Endothelial cell of umbilical vein (primary cell): ENCODE measurements around the gene STK11IP. TPM values are rescaled to one million over a fixed set of nuclear protein-coding genes. Genes with fewer than 3 reads are reported as not detected.
A peak's percentile ranks its signal among the peaks of the same experiment; 100 is the strongest.

Experiments used
- BruUV-seq: library from RNA; stranded (reverse); fragments of 400-500 nt; replicated peaks from 2 replicates; lab custom pipeline; 2021; lab: Mats Ljungman, UMichigan
- CTCF ChIA-PET: fragments of 300-600, 350-600 bp; sonication (Branson Sonifier 250); formaldehyde crosslinking; loops from one replicate; lab custom pipeline; 2021; ENCODE audit warnings: antibody characterized with exemption, inconsistent platforms; lab: Charles Lee
- POLR2A ChIA-PET: fragments of 300-600, 350-600 bp; sonication (Branson Sonifier 250); formaldehyde crosslinking; loops from one replicate; lab custom pipeline; 2021; ENCODE audit warnings: antibody characterized with exemption, inconsistent platforms; lab: Charles Lee
- DNase-seq: peaks from one replicate; pipeline ENCODE4 v3.0.0-alpha.2; 2011; ENCODE audit warnings: low read depth, low spot score
- FAIRE-seq: peaks from 2 replicates; lab custom pipeline; 2011; peaks lifted over from hg19 to GRCh38; lab: Jason Lieb, UNC
- H2AFZ ChIP-seq: 2 replicates; pipeline ENCODE4 v1.6.0; 2012; ENCODE audit warnings: low read depth, low read length, control low read depth, inconsistent platforms
- H3K27ac ChIP-seq: 2 replicates; pipeline ENCODE4 v1.5.1; 2011; ENCODE audit warnings: low read depth, mild to moderate bottlenecking, control low read depth, low read length, moderate library complexity; ENCODE audit not compliant: insufficient read depth
- H3K27me3 ChIP-seq, 2 experiments: 2 replicates each; pipeline versions ENCODE4 v1.6.0 to v1.6.1; 2011; ENCODE audit warnings: low read length in 2 of 2, mixed read lengths in 1 of 2; ENCODE audit not compliant: control insufficient read depth in 2 of 2, insufficient read depth in 2 of 2
- H3K36me3 ChIP-seq, 2 experiments: 2 replicates in 1 of 2; 3 replicates in 1 of 2; pipeline ENCODE4 v1.5.1; 2011; ENCODE audit warnings: low read length in 2 of 2, mild to moderate bottlenecking in 1 of 2, moderate library complexity in 1 of 2; ENCODE audit not compliant: control insufficient read depth in 2 of 2, insufficient read depth in 2 of 2; ENCODE audit errors: extremely low read depth in 1 of 2
- H3K4me1 ChIP-seq: 3 replicates; pipeline ENCODE4 v1.5.1; 2011; ENCODE audit warnings: mild to moderate bottlenecking, low read length; ENCODE audit not compliant: control insufficient read depth, insufficient read depth; ENCODE audit errors: extremely low read depth
- H3K4me2 ChIP-seq: 2 replicates; pipeline ENCODE4 v1.6.1; 2011; ENCODE audit warnings: low read length, control low read depth, mixed read lengths; ENCODE audit not compliant: insufficient read depth
- H3K4me3 ChIP-seq, 3 experiments: fragments of 200-600 bp in 1 of 3; sonication (generic), shearing (Covaris generic) in 1 of 3; replicated peaks in 1 of 3; 2 replicates each; pipeline ENCODE4 v1.5.1; 2011 to 2016; ENCODE audit warnings: control low read depth in 3 of 3, low read length in 3 of 3, mild to moderate bottlenecking in 2 of 3, inconsistent platforms in 1 of 3, low read depth in 1 of 3, moderate library complexity in 1 of 3; ENCODE audit not compliant: insufficient read depth in 1 of 3
- H3K79me2 ChIP-seq: 2 replicates; pipeline ENCODE4 v1.6.0; 2012; ENCODE audit warnings: low read length, inconsistent platforms; ENCODE audit not compliant: control insufficient read depth, insufficient read depth
- H3K9ac ChIP-seq: replicated peaks from 2 replicates; pipeline ENCODE3; 2011; ENCODE audit warnings: low read length, control low read depth; ENCODE audit not compliant: insufficient read depth; ENCODE audit errors: extremely low read depth
- H3K9me1 ChIP-seq: replicated peaks from 3 replicates; pipeline ENCODE4 v1.6.0; 2011; ENCODE audit warnings: mild to moderate bottlenecking, low read length; ENCODE audit not compliant: control insufficient read depth, insufficient read depth; ENCODE audit errors: extremely low read depth
- H3K9me3 ChIP-seq: replicated peaks from 2 replicates; pipeline ENCODE4 v1.5.1; 2012; ENCODE audit warnings: low read length, inconsistent platforms; ENCODE audit not compliant: control insufficient read depth, insufficient read depth
- H4K20me1 ChIP-seq: replicated peaks from 2 replicates; pipeline ENCODE3; 2011; ENCODE audit warnings: mild to moderate bottlenecking, low read length; ENCODE audit not compliant: control insufficient read depth, insufficient read depth; ENCODE audit errors: extremely low read depth
- CTCF ChIP-seq, 2 donors: IDR thresholded peaks; 1 replicate in 1 of 2; 2 replicates in 1 of 2; pipeline ENCODE4 v1.5.1; 2011; ENCODE audit warnings: low read length in 2 of 2, mild to moderate bottlenecking in 2 of 2, moderate library complexity in 2 of 2, control low read depth in 1 of 2, inconsistent platforms in 1 of 2, low read depth in 1 of 2; ENCODE audit not compliant: insufficient read depth in 1 of 2; ENCODE audit errors: extremely low read depth in 1 of 2
- EZH2 ChIP-seq: IDR thresholded peaks from 2 replicates; pipeline ENCODE4 v1.6.1; 2012; ENCODE audit warnings: borderline replicate concordance, low read depth, mild to moderate bottlenecking, moderate library complexity, low read length, inconsistent platforms; ENCODE audit not compliant: severe bottlenecking
- MAX ChIP-seq: IDR thresholded peaks from 2 replicates; pipeline ENCODE4 v1.6.1; 2011; ENCODE audit not compliant: insufficient read depth, insufficient read length
- POLR2AphosphoS5 ChIP-seq: IDR thresholded peaks from 2 replicates; pipeline ENCODE4 v1.6.1; 2012; ENCODE audit warnings: low read depth, mild to moderate bottlenecking, control low read depth, low read length, moderate library complexity; ENCODE audit not compliant: insufficient read depth
- dilution Hi-C: fragments of 300-500 bp; cut with MboI; formaldehyde crosslinking; loops from one replicate; pipeline ENCODE4 v1.15.0; 2019; ENCODE audit warnings: low sequenced_read_pairs; ENCODE audit not compliant: extremely low pct_ligation_motif_present
- intact Hi-C: fragments of 100-400 bp; cut with micrococcal nuclease; formaldehyde crosslinking; loops from one replicate; pipeline ENCODE4 v1.10.0; 2022
- polyA plus RNA-seq, 4 experiments: library from polyadenylated mRNA; depleted of rRNA in 3 of 4; stranded (reverse) in 3 of 4; unstranded in 1 of 4; fragments of >200 nt; gene quantifications; 2 replicates each; pipeline versions ENCODE4 v1.2.1 to v1.2.3, GENCODE V29; 2011 to 2012; ENCODE audit warnings: missing spikeins in 1 of 4
- total RNA-seq: library from RNA; stranded (reverse); gene quantifications from 2 replicates; pipeline ENCODE4 v1.2.3, GENCODE V29; 2021

The STK11IP gene
- total and polyA plus RNA-seq, 2 donors (not counting 3 experiments of a cell fraction or from before 2014, with no cell fraction given) = 17.7 to 19.2 TPM

GRCh38 chr2:219642465-219643083, 44.9 kb downstream of the STK11IP start:
- CTCF ChIA-PET = interaction anchor here (0.6 to 5.4 kb wide), 8 partner anchors 20 to 212 kb away, joined by 3 to 47 read pairs (median 4); partner anchors contain the start of genes CHPF and TMEM198
- DNase-seq (peak; percentile 92), FAIRE-seq (peak; percentile 96)
- POLR2A ChIA-PET = no interaction called here
- no TSS peak for BruUV-seq
- Histone ChIP-seq H3K9me1 (no peaks in the 10 kb centered on the region), H3K36me3 (no peaks in the 10 kb centered on the region), H3K4me2 (no peak overlapping the region), H3K4me1 (no peaks in the 10 kb centered on the region), H3K27ac (no peak overlapping the region), H3K9ac (no peak overlapping the region), H4K20me1 (no peaks in the 10 kb centered on the region), H2AFZ (no peak overlapping the region), H3K79me2 (no peaks in the 10 kb centered on the region), H3K27me3 (peaks cover 0 to 3% of the 10 kb centered on the region in 2 experiments), H3K9me3 (no peaks in the 10 kb centered on the region), H3K4me3 (no peak overlapping the region)
- TF ChIP-seq CTCF (IDR thresholded peaks at IDR 0.05; ENCODE audit: extremely low read depth in 1 of 2, insufficient read depth in 1 of 2, low read depth in 1 of 2, low read length in 2 of 2) = peak; percentile 99 to 100
- no peak for TF ChIP-seq EZH2
- peak; percentile 21 for TF ChIP-seq POLR2AphosphoS5
- TF ChIP-seq MAX = peak; percentile 52
- intact Hi-C loops (loop anchor here (1.0 kb wide), 6 partner anchors 45 to 239 kb away; partner anchors contain the start of genes OBSL1 and STK11IP), dilution Hi-C loops (no loop called here)
